KMS-11 (cell line): ENCODE measurements around the gene LRRC8A.
"Not testable (repeated sequence)": the region's sequence is repeated elsewhere in the genome, so short reads cannot be mapped to it uniquely, and the experiment has no call there.

Source experiments
- H2AFZ ChIP-seq: fragments of 200-600 bp; sonication (generic); 2 replicates; pipeline ENCODE4 v1.6.1; 2016; ENCODE audit warnings: antibody characterized with exemption, mixed run types, low read depth
- H3K27ac ChIP-seq: fragments of 200-600 bp; sonication (generic); 2 replicates; pipeline ENCODE4 v1.6.1; 2016; ENCODE audit warnings: mild to moderate bottlenecking, mixed run types
- H3K27me3 ChIP-seq: fragments of 200-600 bp; sonication (generic); 2 replicates; pipeline ENCODE4 v1.6.1; 2017; ENCODE audit warnings: mild to moderate bottlenecking, low read depth, mixed run types, moderate library complexity; ENCODE audit not compliant: insufficient read depth
- H3K36me3 ChIP-seq: fragments of 200-600 bp; sonication (generic); 2 replicates; pipeline ENCODE4 v1.6.1; 2017; ENCODE audit warnings: mild to moderate bottlenecking, mixed run types; ENCODE audit not compliant: insufficient read depth
- H3K4me1 ChIP-seq: fragments of 200-600 bp; sonication (generic); 2 replicates; pipeline ENCODE4 v1.6.1; 2016; ENCODE audit warnings: mild to moderate bottlenecking, low read depth, mixed run types; ENCODE audit not compliant: poor library complexity, severe bottlenecking
- H3K4me2 ChIP-seq: fragments of 200-600 bp; sonication (generic); 2 replicates; pipeline ENCODE4 v1.7.0; 2016; ENCODE audit warnings: mild to moderate bottlenecking, mixed run types
- H3K4me3 ChIP-seq: fragments of 200-600 bp; sonication (generic); IDR thresholded peaks from 2 replicates; pipeline ENCODE4 v1.6.1; 2017; ENCODE audit warnings: low read depth, low read length, mixed read lengths; ENCODE audit not compliant: insufficient read depth
- H3K79me2 ChIP-seq: fragments of 200-600 bp; sonication (generic); 2 replicates; pipeline ENCODE4 v1.6.1; 2016; ENCODE audit warnings: low read depth, mixed run types; ENCODE audit not compliant: insufficient read depth
- H3K9ac ChIP-seq: fragments of 200-600 bp; sonication (generic); 2 replicates; pipeline ENCODE4 v1.6.1; 2016; ENCODE audit warnings: mild to moderate bottlenecking, mixed run types
- H4K20me1 ChIP-seq: fragments of 200-600 bp; sonication (generic); 2 replicates; pipeline ENCODE4 v1.6.1; 2016; ENCODE audit warnings: mild to moderate bottlenecking, mixed run types; ENCODE audit not compliant: insufficient read depth
- TF ChIP-seq, protein P1 (sequence below): fragments of 200-600 bp; sonication (generic); conservative IDR thresholded peaks from 2 replicates; pipeline ENCODE4 v1.6.1; 2017; ENCODE audit warnings: low read depth, mild to moderate bottlenecking, antibody characterized with exemption, low read length, moderate library complexity, mixed read lengths

The LRRC8A gene

DNA sequence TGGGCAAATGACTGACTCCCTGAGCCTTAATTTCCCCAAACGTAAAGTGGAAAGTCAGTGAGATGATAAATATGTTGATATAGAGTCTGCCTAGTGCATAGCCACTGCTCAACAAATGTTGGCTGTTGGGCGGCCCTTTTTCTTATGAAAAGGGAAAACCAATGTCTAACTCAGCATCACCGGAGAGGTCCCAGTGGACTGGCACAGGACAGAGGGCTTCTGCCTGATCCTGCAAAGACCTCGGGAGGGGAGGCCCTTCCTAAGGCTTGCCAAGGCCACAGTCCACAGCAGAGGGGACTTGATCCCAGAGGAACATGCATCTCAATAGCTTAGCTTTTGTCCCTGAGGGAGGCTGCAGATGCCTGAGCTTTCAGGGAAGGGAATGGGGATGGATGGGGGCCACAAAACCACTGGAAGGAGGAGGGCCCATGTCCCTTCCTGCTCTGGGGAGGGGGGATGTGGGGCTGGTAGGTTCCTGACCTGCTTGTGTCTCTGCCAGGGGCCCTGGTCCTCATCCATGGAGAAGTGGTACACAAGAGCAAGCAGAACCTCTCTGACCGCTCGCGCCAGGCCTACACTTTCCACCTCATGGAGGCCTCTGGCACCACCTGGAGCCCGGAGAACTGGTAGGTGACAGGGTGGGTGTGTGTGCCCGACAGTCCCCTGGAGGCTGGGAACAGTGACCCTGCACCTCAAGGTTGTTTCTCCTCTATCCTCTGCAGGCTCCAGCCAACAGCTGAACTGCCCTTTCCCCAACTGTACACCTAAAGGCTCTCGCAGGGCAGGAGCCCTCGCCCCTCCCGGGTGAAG is 59.2 kb downstream of the LRRC8A start:
- no peak overlapping the region for H3K27ac ChIP-seq
- no peaks in the 10 kb centered on the region for H3K27me3 ChIP-seq
- H3K9ac ChIP-seq = no peak overlapping the region
- no peaks in the 10 kb centered on the region for H4K20me1 ChIP-seq
- H3K4me2 ChIP-seq = no peak overlapping the region
- no peaks in the 10 kb centered on the region for H3K36me3 ChIP-seq
- TF ChIP-seq, protein P1, sequence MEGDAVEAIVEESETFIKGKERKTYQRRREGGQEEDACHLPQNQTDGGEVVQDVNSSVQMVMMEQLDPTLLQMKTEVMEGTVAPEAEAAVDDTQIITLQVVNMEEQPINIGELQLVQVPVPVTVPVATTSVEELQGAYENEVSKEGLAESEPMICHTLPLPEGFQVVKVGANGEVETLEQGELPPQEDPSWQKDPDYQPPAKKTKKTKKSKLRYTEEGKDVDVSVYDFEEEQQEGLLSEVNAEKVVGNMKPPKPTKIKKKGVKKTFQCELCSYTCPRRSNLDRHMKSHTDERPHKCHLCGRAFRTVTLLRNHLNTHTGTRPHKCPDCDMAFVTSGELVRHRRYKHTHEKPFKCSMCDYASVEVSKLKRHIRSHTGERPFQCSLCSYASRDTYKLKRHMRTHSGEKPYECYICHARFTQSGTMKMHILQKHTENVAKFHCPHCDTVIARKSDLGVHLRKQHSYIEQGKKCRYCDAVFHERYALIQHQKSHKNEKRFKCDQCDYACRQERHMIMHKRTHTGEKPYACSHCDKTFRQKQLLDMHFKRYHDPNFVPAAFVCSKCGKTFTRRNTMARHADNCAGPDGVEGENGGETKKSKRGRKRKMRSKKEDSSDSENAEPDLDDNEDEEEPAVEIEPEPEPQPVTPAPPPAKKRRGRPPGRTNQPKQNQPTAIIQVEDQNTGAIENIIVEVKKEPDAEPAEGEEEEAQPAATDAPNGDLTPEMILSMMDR = no peak
- no peak overlapping the region for H2AFZ ChIP-seq
- H3K4me3 ChIP-seq = no peak overlapping the region
- H3K79me2 ChIP-seq = no peaks in the 10 kb centered on the region
- H3K4me1 ChIP-seq = no peaks in the 10 kb centered on the region

DNA sequence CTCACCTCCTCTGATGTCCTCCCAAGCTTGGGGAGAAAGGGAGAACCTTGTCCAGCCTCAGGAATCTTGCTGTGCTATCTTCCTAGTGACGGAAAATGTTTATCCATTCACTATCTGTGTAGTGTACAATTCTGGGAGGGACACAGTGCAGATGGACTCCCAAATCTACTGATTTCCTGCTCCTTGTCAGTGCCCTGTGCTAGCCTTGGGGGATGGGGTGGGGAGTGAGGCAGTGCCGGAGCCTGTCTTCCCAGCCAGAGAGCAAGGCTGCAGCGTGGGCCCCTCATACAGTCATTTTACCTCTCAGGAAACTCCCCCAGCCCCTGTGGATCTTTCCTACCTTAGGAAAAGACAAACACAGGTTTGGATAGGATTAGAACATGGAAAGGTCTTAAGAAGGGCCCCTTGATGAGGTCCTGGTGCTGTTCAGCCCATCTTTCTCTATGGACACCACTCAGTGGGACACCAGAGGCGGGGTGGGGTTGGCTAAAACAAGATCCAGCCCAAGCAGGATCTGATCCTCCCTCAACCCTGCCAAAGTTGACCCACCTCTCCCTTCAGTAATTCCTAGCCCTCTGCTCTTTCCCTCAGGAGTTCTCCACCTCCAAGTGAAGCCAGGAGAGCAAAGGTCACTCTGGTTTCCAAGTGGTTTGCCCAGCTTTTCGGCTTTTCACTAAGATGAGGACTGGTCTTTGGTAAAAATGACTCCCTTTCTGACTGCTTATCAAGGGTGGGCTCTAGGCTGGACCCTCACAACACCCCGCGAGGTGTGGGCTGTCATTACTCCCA is 62.1 kb downstream of the LRRC8A start:
- H3K4me3 ChIP-seq = no peak overlapping the region
- TF ChIP-seq, protein P1 = no peak
- H3K4me1 ChIP-seq = peaks cover 11% of the 10 kb centered on the region
- H4K20me1 ChIP-seq = no peaks in the 10 kb centered on the region
- no peaks in the 10 kb centered on the region for H3K36me3 ChIP-seq
- no peak overlapping the region for H3K9ac ChIP-seq
- no peak overlapping the region for H3K4me2 ChIP-seq
- no peak overlapping the region for H2AFZ ChIP-seq
- no peak overlapping the region for H3K27ac ChIP-seq
- H3K27me3 ChIP-seq = no peaks in the 10 kb centered on the region
- peaks cover 8% of the 10 kb centered on the region; the same call in 1 of the 2 replicates for H3K79me2 ChIP-seq

DNA sequence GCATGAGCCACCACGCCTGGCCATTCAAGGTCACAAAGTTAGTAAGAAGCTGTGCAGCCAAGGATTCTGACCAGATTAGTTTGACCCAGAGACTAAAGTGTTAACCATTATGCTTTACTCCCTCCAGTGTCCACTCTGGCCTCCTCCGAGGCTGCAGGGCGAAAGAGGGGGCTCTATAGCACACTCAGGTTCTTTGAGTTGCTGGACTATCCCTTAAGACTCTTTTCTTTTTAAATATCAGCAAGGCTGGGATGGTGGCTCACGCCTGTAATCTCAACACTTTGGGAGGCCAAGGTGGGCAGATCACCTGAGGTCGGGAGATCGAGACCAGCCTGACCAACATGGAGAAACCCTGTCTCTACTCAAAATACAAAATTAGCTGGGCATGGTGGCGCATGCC is 63.0 kb downstream of the LRRC8A start:
- not testable (repeated sequence) for H3K36me3 ChIP-seq, H3K4me3 ChIP-seq, H4K20me1 ChIP-seq, H3K27ac ChIP-seq, H3K4me2 ChIP-seq, H3K27me3 ChIP-seq, H3K9ac ChIP-seq, H2AFZ ChIP-seq
- peaks cover 13% of the 10 kb centered on the region for H3K4me1 ChIP-seq
- peaks cover 12% of the 10 kb centered on the region; the same call in 1 of the 2 replicates for H3K79me2 ChIP-seq

DNA sequence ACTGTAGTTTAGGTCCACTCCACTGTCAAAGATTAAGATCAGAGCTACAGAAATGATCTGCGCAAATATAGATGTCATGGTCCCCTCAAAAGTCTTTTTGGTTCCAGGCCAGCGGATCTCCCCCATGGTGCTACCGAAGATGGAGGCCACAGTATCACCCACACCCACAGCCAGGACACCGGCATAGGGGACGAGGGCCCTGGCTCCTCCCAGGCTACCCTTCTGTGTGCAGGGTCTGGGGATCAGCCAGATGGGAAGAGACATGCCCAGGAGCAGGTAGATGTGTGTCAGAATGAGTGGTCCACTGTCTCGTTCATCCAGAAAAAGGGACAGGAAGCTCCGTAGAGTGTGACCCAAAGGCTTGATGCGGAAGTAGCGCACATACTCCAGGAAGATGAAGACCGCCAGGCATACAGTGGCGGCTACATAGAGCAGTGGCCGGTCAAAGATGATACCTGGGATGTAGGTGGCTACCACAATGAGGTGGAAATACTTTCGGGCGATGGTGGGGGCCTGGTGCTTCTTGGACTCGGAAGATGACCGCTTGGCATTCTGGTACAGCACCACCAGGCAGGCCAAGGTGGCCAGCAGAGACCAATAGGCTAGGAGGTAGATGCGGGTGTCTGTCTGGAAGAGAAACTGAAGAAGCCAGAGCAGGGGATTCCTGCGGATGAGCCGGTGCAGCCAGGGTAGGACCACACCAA is 64.0 kb downstream of the LRRC8A start:
- peaks cover 12% of the 10 kb centered on the region; the same call in 1 of the 2 replicates for H3K79me2 ChIP-seq
- TF ChIP-seq, protein P1 = no peak
- H3K4me1 ChIP-seq = peaks cover 13% of the 10 kb centered on the region
- H3K9ac ChIP-seq = no peak overlapping the region
- no peak overlapping the region for H2AFZ ChIP-seq
- no peak overlapping the region for H3K27ac ChIP-seq
- H3K4me3 ChIP-seq = no peak overlapping the region
- H4K20me1 ChIP-seq = 0 out of 2 replicates have a peak, but pooled peaks cover 3% of the 10 kb centered on the region
- no peaks in the 10 kb centered on the region for H3K27me3 ChIP-seq
- peak overlapping the region; percentile 71; the same call in 1 of the 2 replicates for H3K4me2 ChIP-seq
- no peaks in the 10 kb centered on the region for H3K36me3 ChIP-seq
